ENCODE measurements around the gene NPHS1. TPM values are rescaled to one million over a fixed set of nuclear protein-coding genes. Genes with fewer than 3 reads are reported as not detected.

Gene NPHS1
- total RNA-seq, 1 experiment from 2014 or later, result not detected

GRCh38 chr19:35786299-35787160 is 65.8 kb downstream of the NPHS1 start:
- TF ChIP-seq EZH2 (IDR thresholded peaks at IDR 0.05; ENCODE audit: borderline replicate concordance, low read depth, low read length, poor library complexity, severe bottlenecking) (no peak), CTCF (conservative IDR thresholded peaks at IDR 0.05; ENCODE audit: low read depth, low read length) (no peak)
- DNase-seq (ENCODE audit: low spot score), result no peak
- H3K4me1 ChIP-seq (ENCODE audit: insufficient read depth, low read length, poor library complexity, severe bottlenecking), result no peaks in the 10 kb centered on the region
- BruUV-seq (replicated peaks), result no TSS peak
- intact Hi-C loops (cut with micrococcal nuclease; ENCODE audit: unreplicated experiment), result no loop called here
- H3K4me3 ChIP-seq (ENCODE audit: low read depth, low read length, poor library complexity, severe bottlenecking), result no peak overlapping the region
- peaks cover 9% of the 10 kb centered on the region for H3K36me3 ChIP-seq (ENCODE audit: insufficient read depth, low read length, poor library complexity, severe bottlenecking)
- H3K9me3 ChIP-seq (ENCODE audit: low read depth, low read length, poor library complexity, severe bottlenecking), result no peaks in the 10 kb centered on the region
- no peak overlapping the region for H3K27ac ChIP-seq (ENCODE audit: low read depth, low read length, poor library complexity, severe bottlenecking)
- POLR2A ChIA-PET (ENCODE audit: low non-redundant PET), result interaction anchor here (0.6 kb wide), 1 partner anchor 17 kb away, joined by 11 read pairs; no protein-coding TSS in a partner anchor
- no peaks in the 10 kb centered on the region for H3K27me3 ChIP-seq (replicated peaks; ENCODE audit: insufficient read depth, low read depth, low read length, poor library complexity)
- CTCF ChIA-PET, result interaction anchor here (0.5 kb wide), 1 partner anchor 13 kb away, joined by 3 read pairs; no protein-coding TSS in a partner anchor

GRCh38 chr19:35785339-35785627 is 67.0 kb downstream of the NPHS1 start:
- CTCF ChIA-PET, result no interaction called here
- BruUV-seq (replicated peaks), result no TSS peak

GRCh38 chr19:35784503-35785338 is 67.6 kb downstream of the NPHS1 start:
- BruUV-seq (replicated peaks), result no TSS peak
- no peak for DNase-seq (ENCODE audit: low spot score)
- Histone ChIP-seq H3K9me3 (ENCODE audit: low read depth, low read length, poor library complexity, severe bottlenecking) (no peaks in the 10 kb centered on the region), H3K4me1 (ENCODE audit: insufficient read depth, low read length, poor library complexity, severe bottlenecking) (no peaks in the 10 kb centered on the region), H3K27ac (ENCODE audit: low read depth, low read length, poor library complexity, severe bottlenecking) (no peak overlapping the region), H3K36me3 (ENCODE audit: insufficient read depth, low read length, poor library complexity, severe bottlenecking) (peaks cover 14% of the 10 kb centered on the region), H3K4me3 (ENCODE audit: low read depth, low read length, poor library complexity, severe bottlenecking) (no peak overlapping the region), H3K27me3 (replicated peaks; ENCODE audit: insufficient read depth, low read depth, low read length, poor library complexity) (no peaks in the 10 kb centered on the region)
- TF ChIP-seq EZH2 (IDR thresholded peaks at IDR 0.05; ENCODE audit: borderline replicate concordance, low read depth, low read length, poor library complexity, severe bottlenecking), result no peak
- TF ChIP-seq CTCF (conservative IDR thresholded peaks at IDR 0.05; ENCODE audit: low read depth, low read length), result no peak
- POLR2A ChIA-PET (ENCODE audit: low non-redundant PET), result no interaction called here
- CTCF ChIA-PET, result interaction anchor here (0.5 kb wide), 1 partner anchor 197 kb away, joined by 4 read pairs; no protein-coding TSS in a partner anchor
- intact Hi-C loops (cut with micrococcal nuclease; ENCODE audit: unreplicated experiment), result no loop called here

More at GRCh38 chr19:35785339-35785627, 67.0 kb downstream of the NPHS1 start:
- DNase-seq (ENCODE audit: low spot score), result no peak
- Histone ChIP-seq H3K4me1 (ENCODE audit: insufficient read depth, low read length, poor library complexity, severe bottlenecking) (no peaks in the 10 kb centered on the region), H3K9me3 (ENCODE audit: low read depth, low read length, poor library complexity, severe bottlenecking) (no peaks in the 10 kb centered on the region), H3K27me3 (replicated peaks; ENCODE audit: insufficient read depth, low read depth, low read length, poor library complexity) (no peaks in the 10 kb centered on the region), H3K27ac (ENCODE audit: low read depth, low read length, poor library complexity, severe bottlenecking) (no peak overlapping the region), H3K4me3 (ENCODE audit: low read depth, low read length, poor library complexity, severe bottlenecking) (no peak overlapping the region), H3K36me3 (ENCODE audit: insufficient read depth, low read length, poor library complexity, severe bottlenecking) (peaks cover 14% of the 10 kb centered on the region)
- no peak for TF ChIP-seq CTCF (conservative IDR thresholded peaks at IDR 0.05; ENCODE audit: low read depth, low read length)
- intact Hi-C loops (cut with micrococcal nuclease; ENCODE audit: unreplicated experiment), result no loop called here
- POLR2A ChIA-PET (ENCODE audit: low non-redundant PET), result no interaction called here
